ENCODE data around the gene GNGT2.

GRCh38 chr17:49191917-49192741, 18.2 kb downstream of the GNGT2 start:
- TF ChIP-seq CTCF (conservative IDR thresholded peaks at IDR 0.05; ENCODE audit: low read depth, low read length) (peak; percentile 55), EZH2 (IDR thresholded peaks at IDR 0.05; ENCODE audit: low read length, unreplicated experiment) (no peak)

All from PC-3 (cell line).